Right renal cortex interstitium (tissue), 3 donors: ENCODE measurements around the gene REEP5. TPM values are rescaled to one million over a fixed set of nuclear protein-coding genes. Genes with fewer than 3 reads are reported as not detected.
"Not testable (repeated sequence)": the region's sequence is repeated elsewhere in the genome, so short reads cannot be mapped to it uniquely, and the experiment has no call there.

ENCODE experiments used
- DNase-seq, 3 donors: peaks; one replicate each; pipeline ENCODE4 v3.0.0-alpha.2; 2013; ENCODE audit warnings: low read depth in 3 of 3, low spot score in 2 of 3
- polyA plus RNA-seq, 3 donors: library from polyadenylated mRNA; unstranded; fragments of 120-200 nt; gene quantifications; one replicate each; pipeline ENCODE4 v1.2.1, GENCODE V29; 2013; ENCODE audit not compliant: insufficient read length in 3 of 3

REEP5 gene
- polyA plus RNA-seq, 3 donors, result 114 to 129 (median 125) TPM

DNA sequence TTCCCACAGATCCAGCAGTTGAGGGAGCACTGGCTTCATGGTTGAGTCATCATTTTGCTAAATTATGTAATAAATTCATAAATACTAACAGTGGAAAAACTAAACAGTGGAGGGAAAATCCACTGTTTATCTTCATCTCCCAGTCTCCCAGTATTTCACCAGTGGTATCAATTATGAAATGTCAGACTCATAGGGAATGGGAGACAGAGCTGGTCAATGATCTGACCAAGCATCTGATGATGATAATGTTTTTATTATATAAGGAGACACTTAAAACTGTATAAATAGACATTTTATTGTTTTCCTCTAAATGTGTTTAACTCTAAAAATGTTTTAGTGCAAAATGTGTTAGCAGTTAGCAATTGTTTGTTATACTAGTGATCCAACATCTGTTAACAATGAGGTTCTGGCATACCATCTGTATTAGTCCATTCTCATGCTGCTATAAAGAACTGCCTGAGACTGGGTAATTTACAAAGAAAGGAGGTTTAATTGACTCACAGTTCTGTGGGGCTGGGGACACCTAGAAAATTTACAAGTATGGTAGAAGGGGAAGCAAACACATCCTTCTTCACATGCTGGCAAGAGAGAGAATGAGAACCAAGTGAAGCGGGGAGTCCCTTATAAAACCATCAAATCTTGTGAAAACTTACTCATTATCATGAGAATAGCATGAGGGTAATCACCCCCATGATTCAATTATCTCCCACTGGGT is 11.8 kb upstream of the REEP5 start:
- no peak for DNase-seq

DNA sequence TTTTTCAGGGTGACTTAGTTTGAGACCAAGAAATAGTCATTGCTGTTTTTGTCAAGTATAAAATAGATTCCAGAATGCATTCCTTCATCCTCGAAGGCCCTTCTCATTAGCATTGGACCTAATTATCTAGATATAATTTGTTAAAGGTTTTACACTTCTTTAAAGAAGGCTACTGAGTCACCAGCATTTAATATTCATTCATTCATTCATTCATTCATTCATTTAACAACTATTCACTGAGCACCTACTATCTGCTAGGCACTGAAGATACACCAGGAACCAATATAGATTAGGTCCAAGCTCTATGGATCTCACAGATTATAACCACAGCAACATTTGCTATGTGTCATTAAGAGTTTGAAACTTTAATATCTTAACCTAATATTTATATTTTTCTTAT is 11.1 kb upstream of the REEP5 start:
- DNase-seq, result no peak

DNA sequence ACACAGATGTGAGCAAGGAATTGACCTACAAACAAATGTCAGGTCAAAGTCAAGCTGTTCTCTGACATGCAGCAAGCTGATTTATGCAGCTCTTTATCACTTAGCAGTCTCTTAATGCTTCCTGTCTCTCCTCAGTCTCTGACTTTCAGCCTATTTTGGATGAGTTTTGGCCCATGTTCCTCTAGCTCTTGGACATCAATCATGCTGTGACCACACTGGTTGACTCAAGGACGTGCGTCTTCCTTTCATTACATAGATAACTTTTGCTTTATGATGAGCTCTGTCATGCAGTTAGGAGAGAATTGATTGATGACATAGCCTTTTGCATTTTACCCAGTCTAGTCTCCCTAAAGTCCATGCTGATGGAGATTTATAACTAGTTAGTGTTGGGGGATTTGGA is 9.4 kb upstream of the REEP5 start:
- DNase-seq, result no peak

DNA sequence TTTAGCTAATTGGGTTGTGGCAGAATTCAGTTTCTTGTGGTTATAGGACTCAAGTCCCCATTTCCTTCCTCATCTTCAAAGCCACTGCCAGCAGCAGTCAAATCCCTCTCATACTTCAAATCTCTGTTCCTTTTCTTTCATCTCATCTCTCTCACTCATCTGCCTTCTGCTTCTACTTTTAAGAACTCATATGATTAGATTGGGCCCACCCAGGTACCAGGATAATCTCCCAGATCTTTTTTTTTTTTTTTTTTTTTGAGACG is 8.0 kb upstream of the REEP5 start:
- no peak for DNase-seq

DNA sequence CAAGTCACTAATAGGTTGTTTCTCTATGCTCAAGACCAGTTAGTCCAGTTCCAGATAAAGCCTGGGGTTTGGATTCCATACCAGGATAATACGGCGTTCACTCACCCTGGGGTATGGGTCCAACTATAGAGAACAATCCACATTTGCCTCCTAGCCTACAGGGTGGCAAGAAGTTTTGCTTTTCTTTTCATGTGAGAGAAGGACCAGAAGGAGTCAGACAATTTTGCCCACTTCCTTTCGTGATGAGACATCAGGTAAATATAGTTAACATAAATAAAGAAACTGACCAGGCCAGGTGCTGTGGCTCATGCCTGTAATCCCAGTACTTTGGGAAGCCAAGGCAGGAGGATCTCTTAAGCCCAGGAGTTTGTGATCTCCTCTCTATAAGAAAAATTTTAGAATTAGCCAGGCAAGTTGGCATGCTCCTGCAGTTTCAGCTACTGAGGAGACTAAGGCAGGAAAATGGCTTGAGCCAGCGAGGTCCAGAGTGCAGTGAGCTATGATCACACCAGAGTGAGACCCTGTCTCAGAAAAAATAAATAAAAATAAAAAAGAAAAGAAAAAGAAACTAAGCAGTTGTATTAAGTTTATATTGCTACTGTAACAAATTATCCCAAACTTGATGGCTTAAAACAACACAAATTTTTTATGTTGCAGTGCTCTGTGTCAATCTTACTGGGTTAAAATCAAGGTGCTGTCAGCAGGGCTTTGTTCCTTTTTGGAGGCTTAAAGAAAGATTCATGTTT is 7.5 kb upstream of the REEP5 start:
- no peak for DNase-seq

DNA sequence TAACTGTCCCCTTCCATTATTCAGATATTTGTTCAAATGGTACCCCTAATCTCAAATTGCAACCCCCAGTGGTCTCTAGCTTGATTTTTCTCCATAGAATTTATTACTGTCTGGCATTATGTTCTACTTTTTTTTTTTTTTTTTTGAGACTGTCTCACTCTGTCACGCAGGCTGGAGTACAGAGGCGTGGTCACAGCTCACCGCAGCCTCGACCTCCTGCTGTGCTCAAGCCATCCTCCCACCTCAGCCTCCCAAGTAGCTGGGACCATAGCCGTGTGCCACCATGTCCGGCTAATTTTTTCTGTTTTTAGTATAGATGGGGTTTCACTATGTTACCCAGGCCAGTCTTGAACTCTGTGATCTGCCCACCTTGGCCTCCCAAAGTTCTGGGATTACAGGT is 2.0 kb upstream of the REEP5 start:
- no peak for DNase-seq

DNA sequence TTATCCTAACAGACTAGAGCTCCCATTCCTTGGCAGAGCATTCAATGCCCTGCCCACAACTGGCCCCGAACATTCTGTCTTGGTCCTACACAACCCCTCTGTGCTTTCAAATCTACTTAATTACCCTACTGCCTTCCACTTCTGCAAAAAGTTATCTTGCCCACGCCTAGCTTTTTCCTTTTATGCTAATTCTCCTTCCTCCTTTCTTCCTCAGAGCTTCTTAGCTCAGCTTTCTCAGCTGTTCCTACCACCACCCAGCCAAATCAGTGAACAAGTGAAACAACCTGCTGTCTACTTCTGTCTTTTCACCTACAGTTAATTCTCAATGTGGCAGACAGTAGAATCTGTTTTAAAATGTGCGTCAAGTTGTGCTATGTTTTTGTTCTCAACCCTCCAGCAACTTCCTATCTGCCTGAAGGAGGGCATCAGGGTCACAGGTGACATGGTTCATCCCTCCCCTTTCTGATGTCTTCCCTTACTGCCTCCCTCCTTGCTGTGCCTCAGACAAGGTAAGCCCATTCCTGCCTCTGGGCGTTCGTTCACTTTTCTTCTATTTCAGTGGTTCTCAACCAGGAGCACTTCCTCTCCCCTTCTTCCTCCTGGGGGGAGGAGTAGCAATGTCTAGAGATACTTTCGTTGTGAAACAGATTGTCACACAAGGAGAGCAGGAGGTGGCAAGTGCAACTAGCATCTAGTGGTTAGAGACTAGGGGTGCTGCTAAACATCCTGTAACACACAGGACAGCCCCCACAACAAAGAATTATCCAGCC is 1.3 kb upstream of the REEP5 start:
- no peak for DNase-seq

DNA sequence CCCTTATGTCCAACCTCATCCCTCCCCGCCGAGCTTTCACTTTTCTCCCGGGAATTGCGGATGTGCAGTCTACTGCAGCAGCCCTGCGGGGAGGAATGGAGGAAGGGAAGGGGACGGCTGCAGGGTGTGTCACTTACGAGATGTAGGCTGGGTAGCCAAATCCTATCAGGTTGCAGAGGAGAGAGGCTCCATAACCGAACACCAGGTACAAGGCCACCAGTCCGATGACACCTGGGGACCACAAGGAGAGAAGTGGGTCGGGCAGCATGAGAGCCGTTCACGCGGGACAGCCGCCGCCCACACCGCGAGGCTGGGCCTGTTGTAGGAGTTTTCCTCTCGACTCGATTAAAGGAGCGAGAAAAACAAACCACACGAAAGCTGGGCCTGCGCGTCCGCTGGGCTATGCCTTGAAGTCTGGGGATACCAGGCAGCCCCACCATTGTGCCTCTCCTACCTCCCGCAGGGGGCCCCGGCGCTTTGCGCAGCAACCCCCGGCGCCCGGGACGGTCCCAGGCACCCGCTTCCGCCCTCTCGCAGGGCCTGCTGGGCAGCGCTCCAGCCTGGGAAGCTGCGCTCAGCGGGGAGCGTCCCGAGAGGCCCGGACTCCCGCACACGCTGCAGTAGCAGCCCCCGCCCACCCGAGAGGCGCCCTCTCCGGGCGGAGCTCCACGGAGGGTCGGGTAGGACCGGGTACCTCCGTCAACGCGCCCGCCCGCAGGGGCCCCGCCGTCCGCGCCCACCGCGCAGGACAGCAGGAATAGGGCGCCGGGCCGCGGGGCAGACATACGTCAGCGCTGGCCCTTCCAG is 798 bp downstream of the REEP5 start:
- DNase-seq, result peak; percentile 48 to 54 (median 51)

DNA sequence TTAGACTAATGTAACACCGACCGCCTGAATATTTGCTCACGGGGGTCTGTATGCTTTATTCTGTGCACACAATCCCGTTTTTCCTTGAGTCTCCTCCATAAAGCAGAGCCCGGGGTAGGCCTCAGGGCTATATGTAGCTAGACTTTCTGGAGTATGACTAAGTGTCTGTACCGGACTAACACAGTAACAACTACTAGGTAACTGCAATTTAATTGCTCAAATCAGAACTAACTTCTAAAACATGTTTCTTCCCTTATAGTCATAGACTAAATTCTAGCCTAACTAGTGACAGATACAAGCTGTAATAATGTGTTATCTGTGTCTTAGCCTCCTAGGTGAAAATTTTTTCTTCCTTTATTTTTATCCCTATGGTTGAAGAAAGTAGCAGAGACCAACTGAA is 2.1 kb downstream of the REEP5 start:
- no peak for DNase-seq

DNA sequence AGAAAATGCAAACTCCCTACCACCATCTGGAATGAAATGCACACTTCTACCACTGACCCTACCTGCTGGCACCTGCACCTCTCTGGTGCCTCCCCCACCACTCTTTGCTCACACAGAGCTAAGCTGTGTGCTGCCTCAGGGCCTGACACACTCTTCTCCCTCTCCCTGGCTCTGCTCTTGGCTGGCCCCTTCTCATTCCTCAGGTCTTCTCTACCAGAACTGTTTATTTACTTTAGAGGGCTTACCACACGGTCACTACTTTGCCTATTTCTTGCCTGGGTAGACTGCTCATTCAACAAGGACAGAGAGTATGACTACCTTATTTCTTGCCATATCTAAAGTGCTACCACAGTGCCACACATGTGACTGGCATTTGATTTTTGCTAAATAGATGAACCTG is 3.3 kb downstream of the REEP5 start:
- no peak for DNase-seq

DNA sequence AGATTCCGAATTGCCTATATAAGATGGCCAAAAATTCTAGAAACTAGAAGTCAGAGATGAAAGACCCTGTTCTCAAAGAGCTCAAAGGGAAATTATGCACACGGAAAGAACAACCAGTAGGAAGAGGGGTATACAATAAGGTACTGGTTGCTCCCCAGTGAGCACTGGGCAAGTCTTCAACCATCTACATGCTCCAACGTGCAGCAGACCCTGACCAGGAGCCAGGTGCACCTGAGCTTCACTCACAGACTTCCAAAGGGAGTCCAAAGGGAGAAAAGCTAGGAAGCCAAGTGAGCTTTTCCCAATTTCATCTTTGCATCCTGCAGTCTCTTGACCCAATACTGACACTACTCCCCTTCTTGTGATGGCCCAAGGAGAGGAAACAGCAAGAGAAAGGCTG is 3.9 kb downstream of the REEP5 start:
- DNase-seq, result no peak

DNA sequence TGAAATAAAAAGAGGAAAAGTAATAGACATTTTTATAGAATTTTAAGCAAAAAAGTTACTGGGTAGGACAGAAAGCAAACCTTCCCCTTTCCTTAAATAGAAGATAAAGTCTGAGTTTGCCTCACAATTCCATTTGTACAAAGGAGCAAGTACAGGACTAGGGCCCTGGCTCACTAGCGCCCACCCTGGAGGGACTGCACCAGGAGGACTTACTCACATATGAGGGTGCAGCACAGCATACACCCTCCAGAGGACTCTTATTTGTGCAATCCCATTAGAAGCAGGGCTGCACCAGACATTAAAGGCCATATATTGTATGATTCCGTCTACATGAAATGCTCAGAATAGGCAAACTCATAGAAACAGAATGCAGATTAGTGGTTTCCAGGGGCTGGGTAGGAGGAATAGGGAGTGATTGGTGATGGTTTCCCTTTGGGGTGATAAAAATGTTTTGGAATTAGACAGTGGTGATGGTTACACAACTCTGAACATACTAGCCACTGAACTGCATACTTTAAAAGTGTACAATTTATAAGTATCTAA is 4.5 kb downstream of the REEP5 start:
- DNase-seq, result no peak

DNA sequence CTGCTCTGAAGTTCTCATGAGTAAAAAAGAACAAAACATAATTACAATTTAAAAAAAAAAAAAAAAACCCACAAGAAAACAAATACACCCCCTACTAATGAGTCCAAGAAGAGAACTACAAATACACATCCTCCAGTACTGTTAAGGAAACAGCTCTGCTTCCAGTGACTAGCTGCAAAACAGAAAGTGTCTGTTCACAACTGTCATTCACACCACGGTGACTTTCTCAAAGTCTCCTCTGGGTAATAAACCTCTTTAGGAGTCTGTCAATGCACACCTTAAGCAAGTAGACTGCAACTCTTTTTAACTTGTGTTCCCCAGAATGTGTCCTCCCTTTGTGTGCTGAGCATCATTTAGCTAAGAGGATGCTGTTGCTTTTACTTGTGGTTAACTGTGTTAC is 6.2 kb downstream of the REEP5 start:
- DNase-seq, result no peak

DNA sequence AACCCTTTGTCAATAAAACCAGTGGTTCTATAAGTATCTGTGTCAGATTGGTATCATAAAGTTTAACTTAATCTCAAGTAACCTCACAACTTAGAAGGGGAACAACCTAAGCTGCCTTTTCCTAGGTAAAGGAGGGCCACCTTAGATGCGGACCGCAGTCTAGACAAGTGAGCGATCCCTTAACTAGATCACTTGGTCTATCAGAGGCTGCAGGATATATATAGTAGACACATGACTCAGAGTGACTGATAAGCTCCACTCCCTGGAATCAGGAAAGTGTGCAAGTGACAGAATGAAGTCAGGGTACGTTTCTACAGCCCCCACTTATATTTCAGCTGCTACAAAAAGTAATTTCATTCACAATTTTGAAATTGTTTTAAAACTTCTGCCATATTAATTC is 7.4 kb downstream of the REEP5 start:
- DNase-seq, result no peak

DNA sequence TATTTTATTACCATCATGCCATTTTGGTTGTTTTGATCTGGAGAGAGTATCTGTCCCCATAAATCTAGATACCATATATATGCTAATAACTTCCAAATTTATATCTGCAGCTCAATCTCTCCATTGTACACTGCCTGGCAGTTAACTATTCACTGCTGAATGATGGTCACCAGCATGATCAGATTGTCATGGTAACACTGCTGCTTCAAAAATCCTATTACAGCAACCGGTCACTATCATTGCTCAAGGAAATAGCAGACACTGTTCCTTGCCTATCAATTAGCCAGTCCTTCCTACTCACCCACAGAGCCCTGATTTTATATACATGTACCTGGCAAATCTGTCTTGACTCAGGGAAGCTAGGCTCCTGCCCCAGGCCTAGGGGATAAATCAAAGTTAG is 11.5 kb downstream of the REEP5 start:
- no peak for DNase-seq

DNA sequence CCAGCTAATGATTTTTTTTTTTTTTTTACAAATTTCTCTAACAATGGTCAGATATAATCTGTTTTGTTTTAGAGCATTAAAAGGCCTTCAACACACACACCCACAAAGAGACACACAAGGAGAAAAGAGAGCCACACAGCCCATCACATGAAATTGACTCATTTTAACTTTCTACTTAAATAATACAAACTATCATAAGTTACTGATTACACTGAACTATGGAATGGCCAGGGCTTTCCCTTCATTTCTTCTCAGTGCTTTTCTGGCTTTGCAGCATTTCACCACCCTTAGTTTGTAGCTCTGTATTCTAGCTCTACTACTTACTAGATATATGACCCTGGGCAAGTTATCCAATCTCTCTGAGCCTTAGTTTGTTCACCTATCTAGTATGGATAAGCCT is 13.2 kb downstream of the REEP5 start:
- DNase-seq, result no peak

DNA sequence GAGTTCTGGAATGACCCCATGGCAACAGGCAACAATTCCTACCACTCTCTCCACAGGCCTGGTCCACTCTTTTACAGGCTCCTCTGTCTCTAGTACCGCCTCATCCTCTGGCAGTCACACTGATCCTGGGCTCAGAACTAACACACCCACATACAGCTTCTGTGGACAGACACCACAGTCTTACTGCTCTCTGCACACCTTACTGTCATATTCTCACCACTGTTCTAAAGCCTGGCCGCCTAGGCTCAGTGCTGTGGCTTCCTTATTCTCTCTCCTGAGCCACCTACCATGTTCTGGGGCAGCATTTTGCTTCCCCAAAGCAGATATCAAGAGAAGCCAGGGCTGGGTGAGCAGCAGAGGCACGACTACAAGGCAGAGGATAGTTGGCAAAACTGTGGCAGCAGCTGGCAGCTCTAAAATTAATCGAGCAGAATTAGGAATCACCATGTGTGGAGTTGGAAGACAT is 14.8 kb downstream of the REEP5 start:
- DNase-seq, result no peak

DNA sequence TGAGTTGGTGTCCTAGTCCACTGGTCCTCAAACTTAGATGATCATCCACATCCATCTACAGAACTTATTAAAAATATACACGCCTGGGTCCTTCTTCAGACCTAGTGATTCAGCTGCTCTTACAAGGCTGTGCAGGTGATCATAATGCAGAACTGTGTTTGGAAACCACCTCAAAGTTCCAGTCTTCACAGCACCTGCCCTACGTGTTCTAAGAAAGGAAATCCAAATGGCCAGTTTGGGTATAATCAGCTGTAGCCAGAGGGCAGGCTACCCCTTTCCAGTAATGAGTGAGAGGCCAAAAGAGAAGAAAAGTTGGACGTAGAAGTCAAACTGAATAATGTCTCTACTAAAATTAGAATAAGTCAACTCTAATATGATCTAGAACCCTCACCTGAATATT is 15.4 kb downstream of the REEP5 start:
- DNase-seq, result no peak

DNA sequence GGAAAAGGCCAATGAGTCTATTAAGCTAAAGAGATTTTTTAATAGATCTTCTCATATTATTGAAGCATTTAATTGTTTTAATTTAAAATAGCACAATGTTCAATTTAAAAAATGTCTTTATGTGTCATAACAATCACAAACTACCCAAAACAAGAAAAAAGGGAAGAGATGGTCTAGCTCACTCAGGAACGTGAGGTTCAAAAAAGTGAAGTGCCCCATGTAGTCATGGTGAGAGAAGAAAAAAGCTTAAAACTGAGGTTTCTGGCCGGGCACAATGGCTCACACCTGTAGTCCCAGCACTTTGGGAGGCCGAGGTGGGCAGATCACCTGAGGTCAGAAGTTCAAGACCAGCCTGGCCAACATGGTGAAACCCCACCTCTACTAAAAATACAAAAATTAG is 17.0 kb downstream of the REEP5 start:
- not testable (repeated sequence) for DNase-seq

DNA sequence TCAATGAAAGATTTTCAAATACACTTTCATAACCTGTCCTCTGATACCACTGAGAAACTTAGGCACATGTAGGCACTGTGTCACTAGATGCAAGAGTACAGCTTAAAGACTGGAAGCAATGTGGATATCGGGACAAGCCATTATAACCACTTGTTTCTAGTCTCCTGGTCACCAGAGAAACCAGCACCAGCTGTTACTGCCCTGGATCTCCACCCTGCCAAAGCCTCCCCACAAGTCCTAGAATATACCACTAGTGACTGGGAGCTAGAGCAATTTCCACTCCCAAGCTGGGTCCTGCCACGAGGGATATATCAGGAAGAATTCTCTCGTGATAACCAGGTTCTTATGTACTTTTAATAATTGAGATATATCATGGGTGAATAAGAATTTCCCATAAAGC is 19.5 kb downstream of the REEP5 start:
- DNase-seq, result no peak

DNA sequence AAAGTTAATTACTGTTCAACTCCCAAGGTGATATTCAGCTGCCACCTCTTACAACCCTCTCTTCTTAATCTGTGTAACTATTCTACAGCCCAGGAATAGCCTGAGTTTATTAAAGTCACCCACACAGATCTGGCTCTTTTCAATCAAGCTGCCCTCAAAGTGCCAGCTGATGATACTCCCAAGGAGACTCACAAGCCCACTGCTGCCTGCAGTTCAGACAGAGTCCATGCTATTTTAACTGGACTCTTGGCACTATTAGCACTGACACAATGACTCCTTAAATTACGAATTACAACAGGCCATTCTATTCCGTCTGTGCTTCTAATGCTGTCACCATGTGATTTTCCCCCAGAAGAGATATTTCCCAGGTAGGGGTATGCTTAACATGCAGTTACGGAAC is 26.3 kb downstream of the REEP5 start:
- no peak for DNase-seq
